HepG2 (cell line): ENCODE results near the gene BRD3. TPM values are rescaled to one million over a fixed set of nuclear protein-coding genes. Genes with fewer than 3 reads are reported as not detected.

Source experiments
- ATAC-seq: fragments of 200-7000 bp; cut with Tn5 transposase; 3 replicates; pipeline ENCODE4 v1.9.1; 2020; ENCODE audit warnings: mild to moderate bottlenecking, moderate library complexity
- BruUV-seq: library from RNA; stranded (reverse); fragments of 400-500 nt; replicated peaks from 2 replicates; lab custom pipeline; 2021; lab: Mats Ljungman, UMichigan
- CTCF ChIA-PET: fragments of 300-600 bp; formaldehyde crosslinking; extraction: SDS; loops from one replicate; lab custom pipeline; 2021; ENCODE audit warnings: low total read pairs, inconsistent platforms, low intra/inter-chr PET ratio; lab: Yijun Ruan, JAX
- POLR2A ChIA-PET: fragments of 350-600 bp; sonication (Branson Sonifier 250); formaldehyde crosslinking; loops from one replicate; lab custom pipeline; 2020; ENCODE audit warnings: antibody characterized with exemption, inconsistent platforms; lab: Yijun Ruan, JAX
- DNase-seq: peaks from one replicate; pipeline ENCODE4 v3.0.0-alpha.2; 2015; ENCODE audit warnings: low spot score
- FAIRE-seq: peaks from 3 replicates; lab custom pipeline; 2011; peaks lifted over from hg19 to GRCh38; lab: Jason Lieb, UNC
- H2AFZ ChIP-seq: one replicate; pipeline ENCODE4 v1.6.1; 2011; ENCODE audit warnings: low read length, inconsistent platforms
- H3K27ac ChIP-seq: fragments of 300-600 bp; 3 replicates; pipeline ENCODE4 v1.8.0; 2011; ENCODE audit warnings: mixed run types, mild to moderate bottlenecking, mixed read lengths, low read length, inconsistent platforms; ENCODE audit not compliant: insufficient read depth; ENCODE audit errors: extremely low read length
- H3K27me3 ChIP-seq, 2 experiments: fragments of 200-600 bp in 1 of 2; 2 replicates in 1 of 2; 3 replicates in 1 of 2; pipeline versions ENCODE4 v1.6.0 to v1.8.0; 2011; ENCODE audit warnings: low read length in 2 of 2, mild to moderate bottlenecking in 2 of 2, moderate library complexity in 2 of 2, inconsistent platforms in 1 of 2; ENCODE audit not compliant: insufficient read depth in 2 of 2, control insufficient read depth in 1 of 2
- H3K36me3 ChIP-seq, 2 experiments: fragments of 200-600 bp in 1 of 2; replicated peaks in 1 of 2; 2 replicates in 1 of 2; 3 replicates in 1 of 2; pipeline versions ENCODE4 v1.5.1 to v1.8.0; 2011; ENCODE audit warnings: low read length in 2 of 2, inconsistent platforms in 1 of 2; ENCODE audit not compliant: insufficient read depth in 2 of 2, control insufficient read depth in 1 of 2
- H3K4me1 ChIP-seq: 2 replicates; pipeline ENCODE4 v1.5.1; 2012; ENCODE audit warnings: low read length, inconsistent platforms; ENCODE audit not compliant: insufficient read depth
- H3K4me2 ChIP-seq: 2 replicates; pipeline ENCODE4 v1.6.0; 2011; ENCODE audit warnings: low read depth, low read length, inconsistent platforms
- H3K4me3 ChIP-seq, 3 experiments: fragments of 200-600 bp in 1 of 3; sonication (generic), shearing (Covaris generic) in 1 of 3; replicated peaks in 1 of 3; 2 replicates each; pipeline ENCODE4 v1.5.1; 2011 to 2016; ENCODE audit warnings: low read length in 3 of 3, inconsistent platforms in 2 of 3, low read depth in 2 of 3, mild to moderate bottlenecking in 2 of 3, control low read depth in 1 of 3, mixed read lengths in 1 of 3; ENCODE audit not compliant: insufficient read depth in 1 of 3
- H3K79me2 ChIP-seq: one replicate; pipeline ENCODE4 v1.6.1; 2011; ENCODE audit warnings: low read length, inconsistent platforms; ENCODE audit not compliant: insufficient read depth
- H3K9ac ChIP-seq: 2 replicates; pipeline ENCODE4 v1.6.0; 2011; ENCODE audit warnings: mild to moderate bottlenecking, low read depth, low read length, inconsistent platforms; ENCODE audit not compliant: insufficient read depth
- H3K9me3 ChIP-seq: 2 replicates; pipeline ENCODE4 v1.5.1; 2012; ENCODE audit warnings: mild to moderate bottlenecking, low read length
- H4K20me1 ChIP-seq: 2 replicates; pipeline ENCODE4 v1.6.0; 2011; ENCODE audit warnings: inconsistent platforms, mild to moderate bottlenecking, low read length, moderate library complexity; ENCODE audit not compliant: insufficient read depth
- HHEX ChIP-seq: IDR thresholded peaks from 2 replicates; pipeline ENCODE4 v1.6.1; 2016; ENCODE audit warnings: control low read depth
- HNRNPLL ChIP-seq: fragments of 200-400 bp; formaldehyde crosslinking; IDR thresholded peaks from 2 replicates; pipeline ENCODE4 v1.6.1; 2017; ENCODE audit warnings: mild to moderate bottlenecking, low read depth, low read length; ENCODE audit not compliant: poor library complexity, severe bottlenecking
- PCBP2 ChIP-seq: fragments of 200-400 bp; formaldehyde crosslinking; optimal IDR thresholded peaks from 2 replicates; pipeline ENCODE3; 2018; ENCODE audit warnings: low read length, low read depth; ENCODE audit not compliant: poor library complexity, severe bottlenecking
- PRDM15 ChIP-seq: sonication (generic); formaldehyde crosslinking; IDR thresholded peaks from 2 replicates; pipeline ENCODE4 v1.4.0; 2020; ENCODE audit warnings: missing genetic modification reagents
- SAFB2 ChIP-seq: sonication (generic); formaldehyde crosslinking; IDR thresholded peaks from 2 replicates; pipeline ENCODE4 v1.5.1; 2020; ENCODE audit warnings: missing genetic modification reagents, low read depth, mild to moderate bottlenecking, borderline replicate concordance
- TEF ChIP-seq: sonication (generic); formaldehyde crosslinking; IDR thresholded peaks from 2 replicates; pipeline ENCODE4 v1.5.0; 2020; ENCODE audit warnings: missing genetic modification reagents
- ZBTB49 ChIP-seq: sonication (generic); formaldehyde crosslinking; IDR thresholded peaks from 2 replicates; pipeline ENCODE4 v1.4.0; 2020; ENCODE audit warnings: missing genetic modification reagents, borderline replicate concordance
- ZFP36L1 ChIP-seq: sonication (generic); formaldehyde crosslinking; IDR thresholded peaks from 2 replicates; pipeline ENCODE4 v1.8.0; 2022; ENCODE audit warnings: mild to moderate bottlenecking, missing genetic modification reagents, moderate library complexity
- ZNF343 ChIP-seq: sonication (generic); formaldehyde crosslinking; IDR thresholded peaks from 2 replicates; pipeline ENCODE4 v1.4.0; 2020; ENCODE audit warnings: mild to moderate bottlenecking, missing genetic modification reagents
- ZNF362 ChIP-seq: sonication (generic); formaldehyde crosslinking; IDR thresholded peaks from 2 replicates; pipeline ENCODE4 v1.4.0; 2020; ENCODE audit warnings: missing genetic modification reagents, mild to moderate bottlenecking, borderline replicate concordance
- ZNF790 ChIP-seq: sonication (generic); formaldehyde crosslinking; IDR thresholded peaks from 2 replicates; pipeline ENCODE4 v1.8.0; 2022; ENCODE audit warnings: missing genetic modification reagents, mild to moderate bottlenecking, borderline replicate concordance
- ZXDC ChIP-seq: sonication (generic); formaldehyde crosslinking; IDR thresholded peaks from 2 replicates; pipeline ENCODE4 v1.5.0; 2020; ENCODE audit warnings: mild to moderate bottlenecking, missing genetic modification reagents
- WGBS: methylation state at CpG from one replicate; pipeline ENCODE4 v1.1.6; 2017; ENCODE audit warnings: low lambda C conversion rate; 5-methylcytosine and 5-hydroxymethylcytosine counted together
- in situ Hi-C: cut with HindIII; loops from 2 replicates; pipeline ENCODE4 v1.10.0; 2017; ENCODE audit warnings: low pct_unique_long_range_greater_than_20kb; ENCODE audit not compliant: extremely low pct_ligation_motif_present
- intact Hi-C: fragments of 100-400 bp; cut with micrococcal nuclease; formaldehyde crosslinking; loops from one replicate; pipeline ENCODE4 v1.10.0; 2022; ENCODE audit not compliant: unreplicated experiment
- polyA plus RNA-seq, 8 experiments: library from polyadenylated mRNA; depleted of rRNA in 3 of 8; stranded (reverse) in 7 of 8; unstranded in 1 of 8; fragments of >200 nt; fragmentation: Illumina TruSeq in 4 of 8; extraction: Trizol in 4 of 8; gene quantifications; 2 replicates each; pipeline versions ENCODE4 v1.2.1 to v1.2.3, GENCODE V29; 2011 to 2016; ENCODE audit warnings: low read depth in 4 of 8, missing spikeins in 1 of 8, mixed read lengths in 1 of 8; ENCODE audit not compliant: insufficient read depth in 1 of 8
- total RNA-seq, 5 experiments: library from RNA; depleted of rRNA; stranded (reverse); fragments of >200 nt; fragmentation: Illumina TruSeq; extraction: Trizol; gene quantifications; 2 replicates each; pipeline ENCODE4 v1.2.3, GENCODE V29; 2016; ENCODE audit warnings: low read depth in 1 of 5

Gene BRD3
- total and polyA plus RNA-seq, 2 of the 13 experiments (the other 11 are each of a cell fraction or from before 2014, with no cell fraction given), result 5.9 to 12.9 TPM

GRCh38 chr9:134003237-134003636, 64.6 kb downstream of the BRD3 start:
- FAIRE-seq, result no peak
- H4K20me1 ChIP-seq, result no peaks in the 10 kb centered on the region
- CTCF ChIA-PET, result no interaction called here
- no TSS peak for BruUV-seq
- H3K79me2 ChIP-seq, result no peaks in the 10 kb centered on the region
- no peaks in the 10 kb centered on the region for H3K9me3 ChIP-seq
- POLR2A ChIA-PET, result no interaction called here
- peaks cover 2 to 14% of the 10 kb centered on the region in 2 experiments; a peak in 3 of 5 replicates for H3K27me3 ChIP-seq
- H3K4me1 ChIP-seq, result peaks cover 13% of the 10 kb centered on the region
- intact Hi-C loops, result no loop called here
- no peak for DNase-seq
- no peak for TF ChIP-seq SAFB2
- TF ChIP-seq ZBTB49 (CRISPR knock-in tag), result no peak
- TF ChIP-seq HHEX (CRISPR knock-in tag), result no peak
- TF ChIP-seq ZNF790 (CRISPR knock-in tag), result no peak
- TF ChIP-seq PCBP2, result no peak
- TF ChIP-seq PRDM15 (CRISPR knock-in tag), result no peak
- no peak for TF ChIP-seq ZXDC
- TF ChIP-seq ZFP36L1 (CRISPR knock-in tag), result no peak
- TF ChIP-seq ZNF343 (CRISPR knock-in tag), result no peak
- TF ChIP-seq ZNF362, result no peak
- TF ChIP-seq TEF, result no peak
- TF ChIP-seq HNRNPLL, result no peak
- no peak overlapping the region for H3K27ac ChIP-seq
- H3K9ac ChIP-seq, result no peak overlapping the region
- ATAC-seq, result no peak
- no peak overlapping the region for H3K4me2 ChIP-seq
- H2AFZ ChIP-seq, result no peak overlapping the region
- WGBS, result 25% methylated on average over 2 of the region's 2 CpGs
- no peaks in the 10 kb centered on the region for H3K36me3 ChIP-seq
- in situ Hi-C loops, result no loop called here
- no peak overlapping the region for H3K4me3 ChIP-seq
